Heart left ventricle (tissue), 16 donors: ENCODE measurements around the gene CCDC68. TPM values are rescaled to one million over a fixed set of nuclear protein-coding genes. Genes with fewer than 3 reads are reported as not detected.

Experiments
- ATAC-seq, 4 donors: fragments of 200-7000 bp; cut with Tn5 transposase; one replicate each; pipeline ENCODE4 v1.9.1; 2020 to 2022; ENCODE audit warnings: moderate library complexity in 4 of 4, mild to moderate bottlenecking in 3 of 4, moderate number of reproducible peaks in 1 of 4
- DNase-seq, 5 donors: peaks; one replicate each; pipeline ENCODE4 v3.0.0-alpha.2; 2020
- H3K27ac ChIP-seq, 12 donors: fragments of 200-600 bp; sonication (generic) in 4 of 12; one replicate each; pipeline versions ENCODE4 v1.5.0 to v1.8.0; 2016 to 2022; ENCODE audit warnings: mild to moderate bottlenecking in 2 of 12
- H3K27me3 ChIP-seq, 9 donors: fragments of 200-600 bp; sonication (generic) in 2 of 9; one replicate each; pipeline versions ENCODE4 v1.5.1 to v1.8.0; 2016 to 2022; ENCODE audit warnings: mild to moderate bottlenecking in 3 of 9
- H3K36me3 ChIP-seq, 9 donors: fragments of 200-600 bp; sonication (generic) in 2 of 9; one replicate each; pipeline versions ENCODE4 v1.5.0 to v1.8.0; 2018 to 2022; ENCODE audit warnings: mild to moderate bottlenecking in 2 of 9
- H3K4me1 ChIP-seq, 12 donors: fragments of 200-600 bp; sonication (generic) in 4 of 12; one replicate each; pipeline versions ENCODE4 v1.5.0 to v1.8.0; 2016 to 2022; ENCODE audit warnings: mild to moderate bottlenecking in 3 of 12
- H3K4me3 ChIP-seq, 12 donors: fragments of 200-600 bp; sonication (generic) in 4 of 12; one replicate each; pipeline versions ENCODE4 v1.5.0 to v1.8.0; 2017 to 2022; ENCODE audit warnings: mild to moderate bottlenecking in 9 of 12, moderate library complexity in 4 of 12
- H3K9me3 ChIP-seq, 12 donors: fragments of 200-600 bp; sonication (generic) in 4 of 12; one replicate each; pipeline versions ENCODE4 v1.5.0 to v1.8.0; 2016 to 2022; ENCODE audit warnings: mild to moderate bottlenecking in 1 of 12
- CTCF ChIP-seq, 12 donors: fragments of 200-600 bp; sonication (generic) in 4 of 12; IDR thresholded peaks; one replicate each; pipeline versions ENCODE4 v1.5.0 to v1.8.0; 2018 to 2022; ENCODE audit warnings: antibody characterized with exemption in 12 of 12, mild to moderate bottlenecking in 5 of 12
- POLR2A ChIP-seq, 2 donors: fragments of 450-650 bp; IDR thresholded peaks; one replicate each; pipeline ENCODE4 v1.6.1; 2017; ENCODE audit warnings: antibody characterized with exemption in 2 of 2, mild to moderate bottlenecking in 2 of 2, moderate library complexity in 2 of 2
- WGBS, 4 donors: extraction: QIAGEN DNeasy Blood & Tissue Kit in 2 of 4; methylation state at CpG; one replicate each; pipeline versions ENCODE4 v1.1.5 to v1.1.7; 2013 to 2018; 5-methylcytosine and 5-hydroxymethylcytosine counted together
- intact Hi-C, 10 donors: fragments of 100-400 bp; cut with DNase I; formaldehyde crosslinking; loops; one replicate each; pipeline versions ENCODE4 v1.11.1 to v1.14.2; 2022
- long read RNA-seq, 3 donors: library from polyadenylated mRNA; unstranded; transcript quantifications; one replicate each; pipeline ENCODE4 v2.0.0, GENCODE V29; 2020 to 2021
- polyA plus RNA-seq, 2 donors: library from polyadenylated mRNA; stranded (reverse); fragments of 200-250 nt; gene quantifications; one replicate each; pipeline ENCODE4 v1.2.3, GENCODE V29; 2013
- total RNA-seq, 9 donors: library from RNA; depleted of rRNA in 2 of 9; stranded (reverse); fragments of >200 nt in 2 of 9; fragmentation: NEBNext Ultra II Directional in 3 of 9; extraction: Animal tissue kit (Norgen Biotek cat#: 25700) in 3 of 9; gene quantifications; one replicate each; pipeline versions ENCODE4 v1.1.0 to v1.2.4, GENCODE V29; 2016 to 2023
- donor health status: ischemic (EF 13 %, LVEDD 7.1; RV severe dilation, severe dysfunction).
- donor health status: healthy with polysubstance abuse.
- donor health status: DM: no; HTN: yes; CAD: no.
- donor health status: DM: no; HTN: no; CAD: no.
- donor health status: ischemic (EF 25% LVEDD 6.9; RV normal size, moderate dysfunction).
- donor health status: ischemic (EF 25% LVEDD 5.7; RV mildly dilated, moderate dysfunction).
- donor health status: healthy.
- donor health status: DM: yes; HTN: yes; CAD: no.
- donor health status: ischemic (EF 35%, LVEDD 5.7; RV mildly dilated, moderate dysfunction).
- donor health status: nonischemic (EF 11% LVEDD 7.7; RV severe dilation, severe dysfunction).
- donor health status: DM: yes; HTN: yes; CAD: no.
- donor health status: PGD.
- donor health status: ischemic (EF 29% LVEDD 5.4; RV normal size, mild dysfunction).
- donor health status: nonischemic (EF 23%, LVEDD 6.1; RV moderate dilation, normal function).

Gene CCDC68, protein sequence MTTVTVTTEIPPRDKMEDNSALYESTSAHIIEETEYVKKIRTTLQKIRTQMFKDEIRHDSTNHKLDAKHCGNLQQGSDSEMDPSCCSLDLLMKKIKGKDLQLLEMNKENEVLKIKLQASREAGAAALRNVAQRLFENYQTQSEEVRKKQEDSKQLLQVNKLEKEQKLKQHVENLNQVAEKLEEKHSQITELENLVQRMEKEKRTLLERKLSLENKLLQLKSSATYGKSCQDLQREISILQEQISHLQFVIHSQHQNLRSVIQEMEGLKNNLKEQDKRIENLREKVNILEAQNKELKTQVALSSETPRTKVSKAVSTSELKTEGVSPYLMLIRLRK
- total RNA-seq = 10 to 100 TPM in 1 of 9 donors, 1 to 10 TPM in 8; 2.0 to 11.6 (median 4.2) TPM
- 1 to 10 TPM; 4.0 to 5.9 TPM for polyA plus RNA-seq
- long read RNA-seq, donor 1, full-length matches to known transcripts = 1 of 2 reads
- long read RNA-seq, donor 1, partial matches to known transcripts = 0 of 2 reads
- long read RNA-seq, donor 1, other reads (novel, unspliced or antisense) = 1 of 2 reads
- long read RNA-seq, donor 2, full-length matches to known transcripts = 1 of 11 reads
- long read RNA-seq, donor 2, partial matches to known transcripts = 4 of 11 reads
- long read RNA-seq, donor 2, other reads (novel, unspliced or antisense) = 6 of 11 reads
- long read RNA-seq, donor 3, full-length matches to known transcripts = 1 of 6 reads
- long read RNA-seq, donor 3, partial matches to known transcripts = 1 of 6 reads
- long read RNA-seq, donor 3, other reads (novel, unspliced or antisense) = 4 of 6 reads

- H3K36me3 ChIP-seq = no peaks in the 10 kb centered on the region
- H3K27ac ChIP-seq = peak within 1 kb of the TSS in 11 of 12 donors; percentile 58 to 89 (median 78)
- H3K4me1 ChIP-seq = peaks cover 0 to 11% (median 2%) of the 10 kb centered on the region in 12 donors
- TF ChIP-seq CTCF (IDR thresholded peaks at IDR 0.05) = no peak
- peak in 1 of 2 donors; percentile 72 for TF ChIP-seq POLR2A (IDR thresholded peaks at IDR 0.05)
- peak within 1 kb of the TSS; percentile 12 to 74 (median 66) for H3K4me3 ChIP-seq
- ATAC-seq (peak in 3 of 4 donors; percentile 94 to 96 (median 94)), DNase-seq (peak; percentile 58 to 74 (median 68))
- intact Hi-C loops = no loop called here
- H3K9me3 ChIP-seq = no peaks in the 10 kb centered on the region
- peaks cover 0 to 21% (median 0%) of the 10 kb centered on the region in 9 donors for H3K27me3 ChIP-seq
- 9 to 15% (median 11%) methylated on average over 41 to 58 of the region's 58 CpGs for WGBS, 4 donors
These were observed at the start of gene CCDC68 for GRCh38 chr18:54958704-54959625. TSS of gene CCDC68 (minus strand) at chr18:54959461. CDS start at chr18:54942791, 16,670 bp downstream.

DNA sequence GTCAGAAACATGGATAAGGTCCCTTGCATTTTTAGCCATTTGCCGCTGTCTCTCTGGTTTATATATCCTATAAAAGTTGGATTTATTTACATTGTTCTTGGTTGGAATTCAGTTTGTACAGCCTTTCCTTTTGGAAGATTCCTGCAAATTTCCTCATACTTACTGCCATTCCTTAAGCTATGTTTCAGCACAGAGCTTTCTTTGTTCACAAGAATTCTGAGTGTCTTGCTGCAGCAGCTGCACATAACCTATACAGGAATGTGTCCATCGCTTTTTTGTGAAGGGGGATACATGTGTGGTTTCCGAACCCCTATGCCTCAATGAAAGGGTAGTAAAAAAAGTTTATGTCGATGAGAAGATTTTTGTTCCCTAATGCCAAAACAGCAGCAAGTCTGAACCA is 48.3 kb upstream of the CCDC68 start:
- no peaks in the 10 kb centered on the region for H3K4me1 ChIP-seq
- H3K27me3 ChIP-seq = no peaks in the 10 kb centered on the region
- 72 to 80% (median 75%) methylated on average over 4 of the region's 4 CpGs for WGBS, 4 donors
- TF ChIP-seq POLR2A (IDR thresholded peaks at IDR 0.05) = no peak
- no peak for TF ChIP-seq CTCF (IDR thresholded peaks at IDR 0.05)
- H3K36me3 ChIP-seq = no peaks in the 10 kb centered on the region
- H3K9me3 ChIP-seq = no peaks in the 10 kb centered on the region
- DNase-seq (no peak), ATAC-seq (no peak)
- H3K4me3 ChIP-seq = no peak overlapping the region
- intact Hi-C loops = no loop called here
- no peak overlapping the region for H3K27ac ChIP-seq

GRCh38 chr18:55003695-55004094 is 44.4 kb upstream of the CCDC68 start:
- WGBS, 4 donors = 82 to 90% (median 85%) methylated on average over 5 of the region's 5 CpGs
- intact Hi-C loops = no loop called here
- ATAC-seq (no peak), DNase-seq (no peak)
- no peaks in the 10 kb centered on the region for H3K36me3 ChIP-seq
- no peak overlapping the region for H3K27ac ChIP-seq
- TF ChIP-seq CTCF (IDR thresholded peaks at IDR 0.05) (no peak), POLR2A (IDR thresholded peaks at IDR 0.05) (no peak)
- H3K9me3 ChIP-seq = no peaks in the 10 kb centered on the region
- H3K4me3 ChIP-seq = no peak overlapping the region
- no peaks in the 10 kb centered on the region for H3K27me3 ChIP-seq
- H3K4me1 ChIP-seq = no peaks in the 10 kb centered on the region
